Endometrium (tissue), 2 donors: ENCODE data around the gene DOHH.
"Not testable (repeated sequence)": the region's sequence is repeated elsewhere in the genome, so short reads cannot be mapped to it uniquely, and the experiment has no call there.

Experiments used
- FAIRE-seq: peaks from 2 replicates; lab custom pipeline; 2012; peaks lifted over from hg19 to GRCh38; lab: Jason Lieb, UNC
- donor health status: control.
- donor health status: control.

The DOHH gene

GRCh38 chr19:3534375-3535234 is 34.1 kb upstream of the DOHH start:
- FAIRE-seq: no peak

- no peak for FAIRE-seq
Observed at GRCh38 chr19:3533563-3534216, 33.2 kb upstream of the DOHH start.

GRCh38 chr19:3533033-3533432 is 32.6 kb upstream of the DOHH start:
- no peak for FAIRE-seq

GRCh38 chr19:3532154-3532786 is 31.8 kb upstream of the DOHH start:
- no peak for FAIRE-seq

- FAIRE-seq: no peak
Observed at GRCh38 chr19:3531716-3532115, 31.2 kb upstream of the DOHH start.

- no peak for FAIRE-seq
Observed at GRCh38 chr19:3530389-3530788, 29.9 kb upstream of the DOHH start.

- not testable (repeated sequence) for FAIRE-seq
Observed at GRCh38 chr19:3529299-3529698, 28.8 kb upstream of the DOHH start.

- no peak for FAIRE-seq
Observed at GRCh38 chr19:3528539-3529211, 28.2 kb upstream of the DOHH start.

GRCh38 chr19:3528080-3528479 is 27.6 kb upstream of the DOHH start:
- no peak for FAIRE-seq

GRCh38 chr19:3527238-3527910 is 26.9 kb upstream of the DOHH start:
- no peak for FAIRE-seq

GRCh38 chr19:3526507-3527237 is 26.2 kb upstream of the DOHH start:
- FAIRE-seq: no peak

GRCh38 chr19:3524904-3525451 is 24.5 kb upstream of the DOHH start:
- FAIRE-seq: no peak

GRCh38 chr19:3524078-3524842 is 23.8 kb upstream of the DOHH start:
- no peak for FAIRE-seq

- no peak for FAIRE-seq
Observed at GRCh38 chr19:3523361-3524077, 23.0 kb upstream of the DOHH start.

GRCh38 chr19:3522421-3523360 is 22.2 kb upstream of the DOHH start:
- no peak for FAIRE-seq

GRCh38 chr19:3521104-3521445 is 20.6 kb upstream of the DOHH start:
- no peak for FAIRE-seq

GRCh38 chr19:3520166-3521103 is 20.0 kb upstream of the DOHH start:
- FAIRE-seq: no peak
